ENCODE results near the gene SLC23A1.

SLC23A1 gene

GRCh38 chr5:139392678-139393496, 9.8 kb upstream of the SLC23A1 start:
- Histone ChIP-seq H3K27me3 (ENCODE audit: insufficient read depth, poor library complexity, severe bottlenecking) (no peaks in the 10 kb centered on the region), H3K4me3 (replicated peaks; ENCODE audit: insufficient read depth, low read length) (peak overlapping the region; percentile 29), H3K27ac (replicated peaks) (peak overlapping the region; percentile 50)
- no peak for TF ChIP-seq GABPA (IDR thresholded peaks at IDR 0.05; ENCODE audit: low read depth)
- TF ChIP-seq SPI1 (IDR thresholded peaks at IDR 0.05; ENCODE audit: borderline replicate concordance, low read depth): peak; percentile 30; the same call in 1 of the 2 replicates
- TF ChIP-seq, protein P1, sequence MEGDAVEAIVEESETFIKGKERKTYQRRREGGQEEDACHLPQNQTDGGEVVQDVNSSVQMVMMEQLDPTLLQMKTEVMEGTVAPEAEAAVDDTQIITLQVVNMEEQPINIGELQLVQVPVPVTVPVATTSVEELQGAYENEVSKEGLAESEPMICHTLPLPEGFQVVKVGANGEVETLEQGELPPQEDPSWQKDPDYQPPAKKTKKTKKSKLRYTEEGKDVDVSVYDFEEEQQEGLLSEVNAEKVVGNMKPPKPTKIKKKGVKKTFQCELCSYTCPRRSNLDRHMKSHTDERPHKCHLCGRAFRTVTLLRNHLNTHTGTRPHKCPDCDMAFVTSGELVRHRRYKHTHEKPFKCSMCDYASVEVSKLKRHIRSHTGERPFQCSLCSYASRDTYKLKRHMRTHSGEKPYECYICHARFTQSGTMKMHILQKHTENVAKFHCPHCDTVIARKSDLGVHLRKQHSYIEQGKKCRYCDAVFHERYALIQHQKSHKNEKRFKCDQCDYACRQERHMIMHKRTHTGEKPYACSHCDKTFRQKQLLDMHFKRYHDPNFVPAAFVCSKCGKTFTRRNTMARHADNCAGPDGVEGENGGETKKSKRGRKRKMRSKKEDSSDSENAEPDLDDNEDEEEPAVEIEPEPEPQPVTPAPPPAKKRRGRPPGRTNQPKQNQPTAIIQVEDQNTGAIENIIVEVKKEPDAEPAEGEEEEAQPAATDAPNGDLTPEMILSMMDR (IDR thresholded peaks at IDR 0.05; ENCODE audit: insufficient read depth, low read length): no peak
- DNase-seq (ENCODE audit: low read depth in 1 of 2, low spot score in 1 of 2): peak; percentile 38 to 62

- no peaks in the 10 kb centered on the region for H3K27me3 ChIP-seq (ENCODE audit: insufficient read depth, poor library complexity, severe bottlenecking)
- H3K27ac ChIP-seq (replicated peaks): no peak overlapping the region; the same call in none of the 2 replicates
- H3K4me3 ChIP-seq (replicated peaks; ENCODE audit: insufficient read depth, low read length): peak overlapping the region; percentile 29; the same call in 1 of the 2 replicates
- DNase-seq (ENCODE audit: low read depth in 1 of 2, low spot score in 1 of 2): no peak
- TF ChIP-seq POLR2AphosphoS5 (IDR thresholded peaks at IDR 0.05; ENCODE audit: low read depth) (no peak), GABPA (IDR thresholded peaks at IDR 0.05; ENCODE audit: low read depth) (no peak), REST (IDR thresholded peaks at IDR 0.05; ENCODE audit: insufficient replicate concordance, low read depth) (no peak)
- TF ChIP-seq, protein P1 (IDR thresholded peaks at IDR 0.05; ENCODE audit: insufficient read depth, low read length): no peak
These were observed 9.2 kb upstream of the SLC23A1 start for GRCh38 chr5:139392324-139392677.

- DNase-seq (ENCODE audit: low read depth in 1 of 2, low spot score in 1 of 2): no peak
- TF ChIP-seq REST (IDR thresholded peaks at IDR 0.05; ENCODE audit: insufficient replicate concordance, low read depth) (no peak), SPI1 (IDR thresholded peaks at IDR 0.05; ENCODE audit: borderline replicate concordance, low read depth) (no peak; the same call in 1 of the 2 replicates), GABPA (IDR thresholded peaks at IDR 0.05; ENCODE audit: low read depth) (no peak)
- H3K27me3 ChIP-seq (ENCODE audit: insufficient read depth, poor library complexity, severe bottlenecking): no peaks in the 10 kb centered on the region
- H3K27ac ChIP-seq (replicated peaks): no peak overlapping the region; the same call in 1 of the 2 replicates
- H3K4me3 ChIP-seq (replicated peaks; ENCODE audit: insufficient read depth, low read length): no peak overlapping the region
These were observed 8.7 kb upstream of the SLC23A1 start for GRCh38 chr5:139391570-139392323.

Data from HL-60 (cell line).